Measurements from ENCODE around the gene ASIP. TPM values are rescaled to one million over a fixed set of nuclear protein-coding genes. Genes with fewer than 3 reads are reported as not detected.

Gene ASIP
- total and polyA plus RNA-seq, 2 of the 13 experiments (the other 11 are each of a cell fraction or from before 2014, with no cell fraction given) = not detected

DNA sequence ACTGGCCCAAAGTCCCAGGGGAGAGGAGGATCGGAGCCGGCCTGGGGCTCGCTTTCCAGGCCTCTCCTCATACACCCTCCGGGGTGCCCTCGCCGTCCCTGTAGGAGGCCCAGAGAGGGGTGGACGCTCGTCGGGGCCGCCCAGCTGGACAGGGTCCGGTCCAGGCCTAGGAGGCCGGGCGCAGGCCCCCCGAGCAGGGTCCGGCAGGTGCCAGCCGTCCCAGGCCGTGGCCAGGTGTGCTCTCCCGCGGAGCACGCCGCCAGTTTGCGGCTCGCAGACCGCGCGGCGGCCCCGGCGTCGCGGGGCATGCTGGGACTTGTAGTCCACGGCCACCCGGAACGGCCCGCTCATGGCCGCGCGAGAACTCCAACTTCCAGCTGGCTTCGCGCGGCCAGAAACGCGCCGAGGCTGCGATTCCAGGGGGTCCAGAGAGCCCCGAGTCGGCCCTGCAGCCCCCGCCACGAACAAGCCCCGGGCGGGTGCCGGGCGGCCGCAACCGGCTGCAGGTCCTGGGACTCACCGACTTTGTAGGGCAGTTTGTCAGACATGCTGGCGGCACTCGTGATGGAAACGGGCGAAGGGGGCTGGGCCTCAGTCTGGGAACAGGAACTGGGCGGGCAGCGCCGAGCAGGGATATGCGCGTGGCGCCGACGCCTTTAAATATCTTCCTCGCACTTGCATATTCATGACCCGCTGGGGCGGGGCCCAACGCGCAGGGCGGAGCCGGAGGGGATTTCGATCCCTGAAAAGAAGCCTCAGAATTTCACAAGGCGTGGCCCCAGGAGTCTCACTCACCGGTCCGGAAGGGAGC, 61.7 kb downstream of the ASIP start, which contains the start of gene AHCY (continued):
- TF ChIP-seq, protein P1, sequence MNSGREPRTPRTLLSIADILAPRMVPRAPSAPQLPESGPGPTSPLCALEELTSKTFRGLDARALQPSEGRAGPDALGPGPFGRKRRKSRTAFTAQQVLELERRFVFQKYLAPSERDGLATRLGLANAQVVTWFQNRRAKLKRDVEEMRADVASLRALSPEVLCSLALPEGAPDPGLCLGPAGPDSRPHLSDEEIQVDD (CRISPR knock-in tag; IDR thresholded peaks at IDR 0.05; ENCODE audit: borderline replicate concordance) = peak; percentile 98
- 0 out of 2 replicates have a peak, but pooled peaks have one; percentile 9 for TF ChIP-seq ZNF460 (CRISPR knock-in tag; IDR thresholded peaks at IDR 0.05; ENCODE audit: borderline replicate concordance)
- peak; percentile 54; the same call in 1 of the 2 replicates for TF ChIP-seq SMAD9 (CRISPR knock-in tag; IDR thresholded peaks at IDR 0.05)
- peak; percentile 89 for TF ChIP-seq CBFB (CRISPR knock-in tag; IDR thresholded peaks at IDR 0.05)
- peak; percentile 13; the same call in 1 of the 2 replicates for TF ChIP-seq CBX5 (CRISPR knock-in tag; IDR thresholded peaks at IDR 0.05; ENCODE audit: borderline replicate concordance)
- TF ChIP-seq ZNF761 (CRISPR knock-in tag; conservative IDR thresholded peaks at IDR 0.05) = peak; percentile 77; the same call in 1 of the 2 replicates
- TF ChIP-seq RFX1 (IDR thresholded peaks at IDR 0.05) = no peak
- TF ChIP-seq SIX4 (CRISPR knock-in tag; IDR thresholded peaks at IDR 0.05) = peak; percentile 46
- no peak; the same call in 1 of the 2 replicates for TF ChIP-seq ZNF780A (CRISPR knock-in tag; IDR thresholded peaks at IDR 0.05)
- no peak; the same call in 1 of the 2 replicates for TF ChIP-seq ZNF30 (CRISPR knock-in tag; IDR thresholded peaks at IDR 0.05)
- TF ChIP-seq, protein P2, sequence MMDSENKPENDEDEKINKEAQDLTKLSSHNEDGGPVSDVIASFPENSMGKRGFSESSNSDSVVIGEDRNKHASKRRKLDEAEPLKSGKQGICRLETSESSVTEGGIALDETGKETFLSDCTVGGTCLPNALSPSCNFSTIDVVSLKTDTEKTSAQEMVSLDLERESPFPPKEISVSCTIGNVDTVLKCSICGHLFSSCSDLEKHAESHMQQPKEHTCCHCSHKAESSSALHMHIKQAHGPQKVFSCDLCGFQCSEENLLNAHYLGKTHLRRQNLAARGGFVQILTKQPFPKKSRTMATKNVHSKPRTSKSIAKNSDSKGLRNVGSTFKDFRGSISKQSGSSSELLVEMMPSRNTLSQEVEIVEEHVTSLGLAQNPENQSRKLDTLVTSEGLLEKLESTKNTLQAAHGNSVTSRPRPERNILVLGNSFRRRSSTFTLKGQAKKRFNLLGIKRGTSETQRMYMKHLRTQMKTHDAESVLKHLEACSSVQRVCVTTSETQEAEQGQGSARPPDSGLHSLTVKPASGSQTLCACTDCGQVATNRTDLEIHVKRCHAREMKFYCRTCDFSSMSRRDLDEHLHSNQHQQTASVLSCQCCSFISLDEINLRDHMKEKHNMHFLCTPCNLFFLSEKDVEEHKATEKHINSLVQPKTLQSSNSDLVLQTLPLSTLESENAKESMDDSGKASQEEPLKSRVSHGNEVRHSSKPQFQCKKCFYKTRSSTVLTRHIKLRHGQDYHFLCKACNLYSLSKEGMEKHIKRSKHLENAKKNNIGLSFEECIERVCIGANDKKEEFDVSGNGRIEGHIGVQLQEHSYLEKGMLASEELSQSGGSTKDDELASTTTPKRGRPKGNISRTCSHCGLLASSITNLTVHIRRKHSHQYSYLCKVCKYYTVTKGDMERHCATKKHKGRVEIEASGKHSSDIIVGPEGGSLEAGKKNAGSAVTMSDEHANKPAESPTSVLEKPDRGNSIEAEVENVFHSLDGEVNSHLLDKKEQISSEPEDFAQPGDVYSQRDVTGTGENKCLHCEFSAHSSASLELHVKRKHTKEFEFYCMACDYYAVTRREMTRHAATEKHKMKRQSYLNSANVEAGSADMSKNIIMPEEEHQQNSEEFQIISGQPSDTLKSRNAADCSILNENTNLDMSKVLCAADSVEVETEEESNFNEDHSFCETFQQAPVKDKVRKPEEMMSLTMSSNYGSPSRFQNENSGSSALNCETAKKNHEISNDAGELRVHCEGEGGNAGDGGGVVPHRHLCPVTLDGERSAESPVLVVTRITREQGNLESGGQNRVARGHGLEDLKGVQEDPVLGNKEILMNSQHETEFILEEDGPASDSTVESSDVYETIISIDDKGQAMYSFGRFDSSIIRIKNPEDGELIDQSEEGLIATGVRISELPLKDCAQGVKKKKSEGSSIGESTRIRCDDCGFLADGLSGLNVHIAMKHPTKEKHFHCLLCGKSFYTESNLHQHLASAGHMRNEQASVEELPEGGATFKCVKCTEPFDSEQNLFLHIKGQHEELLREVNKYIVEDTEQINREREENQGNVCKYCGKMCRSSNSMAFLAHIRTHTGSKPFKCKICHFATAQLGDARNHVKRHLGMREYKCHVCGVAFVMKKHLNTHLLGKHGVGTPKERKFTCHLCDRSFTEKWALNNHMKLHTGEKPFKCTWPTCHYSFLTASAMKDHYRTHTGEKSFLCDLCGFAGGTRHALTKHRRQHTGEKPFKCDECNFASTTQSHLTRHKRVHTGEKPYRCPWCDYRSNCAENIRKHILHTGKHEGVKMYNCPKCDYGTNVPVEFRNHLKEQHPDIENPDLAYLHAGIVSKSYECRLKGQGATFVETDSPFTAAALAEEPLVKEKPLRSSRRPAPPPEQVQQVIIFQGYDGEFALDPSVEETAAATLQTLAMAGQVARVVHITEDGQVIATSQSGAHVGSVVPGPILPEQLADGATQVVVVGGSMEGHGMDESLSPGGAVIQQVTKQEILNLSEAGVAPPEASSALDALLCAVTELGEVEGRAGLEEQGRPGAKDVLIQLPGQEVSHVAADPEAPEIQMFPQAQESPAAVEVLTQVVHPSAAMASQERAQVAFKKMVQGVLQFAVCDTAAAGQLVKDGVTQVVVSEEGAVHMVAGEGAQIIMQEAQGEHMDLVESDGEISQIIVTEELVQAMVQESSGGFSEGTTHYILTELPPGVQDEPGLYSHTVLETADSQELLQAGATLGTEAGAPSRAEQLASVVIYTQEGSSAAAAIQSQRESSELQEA (CRISPR knock-in tag; IDR thresholded peaks at IDR 0.05; ENCODE audit: not compliant biosample characterization) = peak; percentile 24
- TF ChIP-seq ZNF775 (CRISPR knock-in tag; IDR thresholded peaks at IDR 0.05; ENCODE audit: borderline replicate concordance) = no peak
- TF ChIP-seq, protein P3, sequence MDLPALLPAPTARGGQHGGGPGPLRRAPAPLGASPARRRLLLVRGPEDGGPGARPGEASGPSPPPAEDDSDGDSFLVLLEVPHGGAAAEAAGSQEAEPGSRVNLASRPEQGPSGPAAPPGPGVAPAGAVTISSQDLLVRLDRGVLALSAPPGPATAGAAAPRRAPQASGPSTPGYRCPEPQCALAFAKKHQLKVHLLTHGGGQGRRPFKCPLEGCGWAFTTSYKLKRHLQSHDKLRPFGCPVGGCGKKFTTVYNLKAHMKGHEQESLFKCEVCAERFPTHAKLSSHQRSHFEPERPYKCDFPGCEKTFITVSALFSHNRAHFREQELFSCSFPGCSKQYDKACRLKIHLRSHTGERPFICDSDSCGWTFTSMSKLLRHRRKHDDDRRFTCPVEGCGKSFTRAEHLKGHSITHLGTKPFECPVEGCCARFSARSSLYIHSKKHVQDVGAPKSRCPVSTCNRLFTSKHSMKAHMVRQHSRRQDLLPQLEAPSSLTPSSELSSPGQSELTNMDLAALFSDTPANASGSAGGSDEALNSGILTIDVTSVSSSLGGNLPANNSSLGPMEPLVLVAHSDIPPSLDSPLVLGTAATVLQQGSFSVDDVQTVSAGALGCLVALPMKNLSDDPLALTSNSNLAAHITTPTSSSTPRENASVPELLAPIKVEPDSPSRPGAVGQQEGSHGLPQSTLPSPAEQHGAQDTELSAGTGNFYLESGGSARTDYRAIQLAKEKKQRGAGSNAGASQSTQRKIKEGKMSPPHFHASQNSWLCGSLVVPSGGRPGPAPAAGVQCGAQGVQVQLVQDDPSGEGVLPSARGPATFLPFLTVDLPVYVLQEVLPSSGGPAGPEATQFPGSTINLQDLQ (CRISPR knock-in tag; IDR thresholded peaks at IDR 0.05) = peak; percentile 96
- TF ChIP-seq ZNF510 (CRISPR knock-in tag; IDR thresholded peaks at IDR 0.05; ENCODE audit: low read depth) = no peak
- TF ChIP-seq, protein P4, sequence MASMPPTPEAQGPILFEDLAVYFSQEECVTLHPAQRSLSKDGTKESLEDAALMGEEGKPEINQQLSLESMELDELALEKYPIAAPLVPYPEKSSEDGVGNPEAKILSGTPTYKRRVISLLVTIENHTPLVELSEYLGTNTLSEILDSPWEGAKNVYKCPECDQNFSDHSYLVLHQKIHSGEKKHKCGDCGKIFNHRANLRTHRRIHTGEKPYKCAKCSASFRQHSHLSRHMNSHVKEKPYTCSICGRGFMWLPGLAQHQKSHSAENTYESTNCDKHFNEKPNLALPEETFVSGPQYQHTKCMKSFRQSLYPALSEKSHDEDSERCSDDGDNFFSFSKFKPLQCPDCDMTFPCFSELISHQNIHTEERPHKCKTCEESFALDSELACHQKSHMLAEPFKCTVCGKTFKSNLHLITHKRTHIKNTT (CRISPR knock-in tag; IDR thresholded peaks at IDR 0.05) = no peak; the same call in 1 of the 2 replicates
- peak; percentile 88 for TF ChIP-seq HOXA5 (CRISPR knock-in tag; IDR thresholded peaks at IDR 0.05)

Measured in HepG2 (cell line).